Measurements from ENCODE around the gene ABCD4.

Gene ABCD4

GRCh38 chr14:74309125-74310022 lies 6.6 kb upstream of the ABCD4 start:
- TF ChIP-seq CTCF (IDR thresholded peaks at IDR 0.05) = no peak
- no peak overlapping the region for H3K4me3 ChIP-seq (ENCODE audit: low read depth, low read length)

GRCh38 chr14:74308695-74309094 lies 6.0 kb upstream of the ABCD4 start:
- H3K79me2 ChIP-seq = no peaks in the 10 kb centered on the region
- TF ChIP-seq CTCF (IDR thresholded peaks at IDR 0.05) = no peak
- no peak overlapping the region for H3K27ac ChIP-seq
- no peaks in the 10 kb centered on the region for H3K4me1 ChIP-seq
- H3K36me3 ChIP-seq (ENCODE audit: control insufficient read depth, insufficient read depth, low read length) = no peaks in the 10 kb centered on the region
- no peaks in the 10 kb centered on the region for H3K9me3 ChIP-seq (ENCODE audit: control insufficient read depth, low read length)
- H3K9ac ChIP-seq = no peak overlapping the region
- no peak overlapping the region for H3K4me2 ChIP-seq (ENCODE audit: low read length)
- no peak overlapping the region for H3K4me3 ChIP-seq (ENCODE audit: low read depth, low read length)
- H3K27me3 ChIP-seq (ENCODE audit: control insufficient read depth, insufficient read depth, low read length) = no peaks in the 10 kb centered on the region
- no peak overlapping the region for H2AFZ ChIP-seq

More at GRCh38 chr14:74309125-74310022, 6.6 kb upstream of the ABCD4 start:
- Histone ChIP-seq H3K79me2 (no peaks in the 10 kb centered on the region), H3K36me3 (ENCODE audit: control insufficient read depth, insufficient read depth, low read length) (no peaks in the 10 kb centered on the region), H2AFZ (no peak overlapping the region), H3K9me3 (ENCODE audit: control insufficient read depth, low read length) (no peaks in the 10 kb centered on the region), H3K4me1 (no peaks in the 10 kb centered on the region), H3K4me2 (ENCODE audit: low read length) (no peak overlapping the region), H3K9ac (no peak overlapping the region), H3K27me3 (ENCODE audit: control insufficient read depth, insufficient read depth, low read length) (no peaks in the 10 kb centered on the region), H3K27ac (no peak overlapping the region)

GRCh38 chr14:74302152-74302628 lies 544 bp downstream of the ABCD4 start:
- no peaks in the 10 kb centered on the region for H3K9me3 ChIP-seq (ENCODE audit: control insufficient read depth, low read length)
- TF ChIP-seq CTCF (IDR thresholded peaks at IDR 0.05) = peak; percentile 9
- peak overlapping the region; percentile 82 for H2AFZ ChIP-seq
- H3K36me3 ChIP-seq (ENCODE audit: control insufficient read depth, insufficient read depth, low read length) = no peaks in the 10 kb centered on the region
- no peak overlapping the region for H3K9ac ChIP-seq
- no peaks in the 10 kb centered on the region for H3K79me2 ChIP-seq
- H3K4me1 ChIP-seq = peaks cover 2% of the 10 kb centered on the region
- H3K4me3 ChIP-seq (ENCODE audit: low read depth, low read length) = peak overlapping the region; percentile 82
- no peaks in the 10 kb centered on the region for H3K27me3 ChIP-seq (ENCODE audit: control insufficient read depth, insufficient read depth, low read length)
- H3K4me2 ChIP-seq (ENCODE audit: low read length) = peak overlapping the region; percentile 88
- H3K27ac ChIP-seq = peak overlapping the region; percentile 47

- Histone ChIP-seq H3K9ac (no peak overlapping the region), H2AFZ (peak overlapping the region; percentile 82), H3K27ac (peak overlapping the region; percentile 47), H3K27me3 (ENCODE audit: control insufficient read depth, insufficient read depth, low read length) (no peaks in the 10 kb centered on the region), H3K36me3 (ENCODE audit: control insufficient read depth, insufficient read depth, low read length) (no peaks in the 10 kb centered on the region), H3K9me3 (ENCODE audit: control insufficient read depth, low read length) (no peaks in the 10 kb centered on the region), H3K79me2 (no peaks in the 10 kb centered on the region), H3K4me3 (ENCODE audit: low read depth, low read length) (peak overlapping the region; percentile 82), H3K4me1 (peaks cover 2% of the 10 kb centered on the region), H3K4me2 (ENCODE audit: low read length) (peak overlapping the region; percentile 88)
- no peak for TF ChIP-seq CTCF (IDR thresholded peaks at IDR 0.05)
These were observed 1.1 kb downstream of the ABCD4 start for GRCh38 chr14:74301594-74302151.
